NCI-H82 treated with DMSO at 0.1 percent for 48 hours (cell line): ENCODE results near the gene OLFML2A.

Experiments
- DNase-seq: peaks from one replicate; lab custom pipeline; 2025; ENCODE audit not compliant: unreplicated experiment; lab: John Stamatoyannopoulos, UW

OLFML2A gene

DNA sequence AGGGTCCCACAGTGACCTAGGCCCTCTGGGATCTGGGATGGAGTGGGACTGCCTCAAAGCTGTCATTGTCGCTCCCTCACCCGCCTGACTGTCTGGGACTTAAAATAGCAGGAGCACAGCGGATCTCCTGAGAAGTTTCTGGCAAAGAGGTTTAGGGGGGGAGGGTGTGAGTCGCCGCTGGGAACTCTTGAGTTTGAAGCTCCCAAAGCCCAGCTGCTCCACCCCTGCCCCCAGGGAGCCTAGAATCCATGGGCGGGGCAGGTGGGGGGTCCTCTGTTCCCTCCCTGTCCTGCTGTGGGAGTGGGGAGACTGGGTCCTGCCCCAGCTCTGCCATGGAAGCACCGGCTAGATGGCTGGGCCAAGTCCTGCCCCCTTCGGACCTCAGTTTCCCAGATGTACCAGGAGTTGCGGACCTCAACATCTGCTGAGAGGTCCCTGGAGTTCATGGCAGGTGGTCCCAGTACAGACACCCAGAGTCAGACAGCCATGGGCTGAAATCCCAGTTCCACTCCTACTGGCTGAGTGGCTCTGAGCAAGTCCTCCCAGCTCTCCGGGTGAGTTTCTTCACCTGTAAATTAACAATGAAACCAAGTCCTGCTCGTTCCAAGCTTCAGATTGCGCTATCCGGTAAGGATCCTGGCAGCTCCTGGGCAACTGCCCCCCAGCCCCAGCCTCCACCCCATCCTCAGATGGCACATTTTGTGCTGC, 75.3 kb downstream of the OLFML2A start:
- no peak for DNase-seq

DNA sequence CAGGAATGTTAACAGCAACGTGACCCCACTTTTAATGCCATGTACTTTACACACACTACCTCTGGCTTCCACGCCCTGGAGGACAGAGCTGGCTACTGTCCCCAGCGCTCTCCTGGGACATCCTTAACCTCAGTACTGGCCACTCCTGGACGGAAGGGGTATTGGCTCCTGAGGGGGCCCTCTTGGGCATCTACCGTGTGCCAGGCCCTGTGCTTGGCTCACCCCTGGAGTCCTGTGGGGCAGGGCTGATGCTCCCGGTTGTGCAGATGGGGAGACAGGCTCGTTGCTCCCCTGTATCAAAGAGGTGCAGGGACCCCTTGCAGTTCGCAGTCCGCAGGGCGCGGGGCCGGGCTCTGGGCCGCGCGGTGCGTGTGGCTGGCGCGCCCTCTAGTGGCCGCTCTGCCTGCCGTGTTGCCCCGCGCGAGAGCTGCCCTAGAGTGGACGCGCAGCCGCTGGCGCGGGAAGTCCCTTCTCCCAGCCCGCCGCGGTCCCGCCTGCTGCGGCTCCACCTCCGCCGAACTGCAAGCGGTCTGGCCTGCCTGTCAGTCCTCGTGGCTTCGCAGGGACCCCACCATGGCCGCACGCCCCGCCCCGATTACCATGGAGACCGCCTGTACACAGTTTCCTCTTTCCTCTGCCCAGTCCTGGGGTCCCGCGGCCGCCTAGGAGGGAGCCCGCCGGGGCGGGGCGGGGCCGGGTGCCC, 76.0 kb downstream of the OLFML2A start, which contains the start of gene WDR38:
Gene WDR38 (plus strand): TSS at position 632 of the 703 bp plus-strand sequence. CDS start 72 bp downstream, outside the sequence.
- DNase-seq: no peak

DNA sequence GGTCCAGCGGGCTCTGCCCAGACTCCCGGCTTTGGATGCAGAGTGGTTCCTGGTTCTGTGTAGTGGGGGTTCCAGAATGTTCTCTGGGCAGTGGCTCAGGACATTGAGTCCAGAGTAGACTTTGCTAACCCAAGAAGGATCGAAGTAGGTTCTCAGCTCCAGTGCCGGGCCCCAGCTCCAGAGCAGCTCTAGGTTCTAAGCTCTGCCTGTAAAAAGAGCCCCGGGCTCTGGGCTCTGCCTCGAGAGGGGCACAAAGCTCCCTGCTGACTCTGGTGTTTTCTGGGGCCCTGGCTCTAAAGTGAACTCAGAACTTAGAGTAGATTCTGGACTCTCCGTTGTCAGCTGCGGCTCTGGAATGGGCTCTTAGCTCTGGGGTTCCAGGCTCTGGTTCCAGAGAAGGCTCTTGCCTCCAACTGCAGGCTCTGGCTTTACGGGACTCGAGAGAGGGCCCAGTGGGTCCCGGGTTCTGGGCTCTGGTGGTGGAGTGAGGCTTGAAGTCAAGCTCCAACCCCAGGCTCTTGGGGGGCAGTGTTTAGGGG, 76.7 kb downstream of the OLFML2A start:
- DNase-seq: no peak

DNA sequence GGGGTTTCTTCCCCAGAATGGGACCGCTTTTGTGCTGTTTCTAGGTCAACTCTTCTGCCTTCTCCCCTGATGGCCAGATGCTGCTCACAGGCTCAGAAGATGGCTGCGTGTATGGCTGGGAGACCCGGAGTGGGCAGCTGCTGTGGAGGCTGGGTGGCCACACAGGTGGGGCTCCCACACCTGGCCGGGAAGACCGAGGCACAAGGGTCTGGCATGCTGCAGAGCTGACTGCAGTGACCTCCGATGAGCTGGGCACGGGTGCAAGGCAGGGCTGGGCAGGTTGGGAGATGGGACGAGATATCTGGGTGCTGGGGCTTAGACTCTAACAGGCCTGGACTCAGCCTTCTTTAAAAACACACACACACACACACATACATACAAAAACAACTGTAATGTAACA, 77.2 kb downstream of the OLFML2A start:
- DNase-seq: no peak

DNA sequence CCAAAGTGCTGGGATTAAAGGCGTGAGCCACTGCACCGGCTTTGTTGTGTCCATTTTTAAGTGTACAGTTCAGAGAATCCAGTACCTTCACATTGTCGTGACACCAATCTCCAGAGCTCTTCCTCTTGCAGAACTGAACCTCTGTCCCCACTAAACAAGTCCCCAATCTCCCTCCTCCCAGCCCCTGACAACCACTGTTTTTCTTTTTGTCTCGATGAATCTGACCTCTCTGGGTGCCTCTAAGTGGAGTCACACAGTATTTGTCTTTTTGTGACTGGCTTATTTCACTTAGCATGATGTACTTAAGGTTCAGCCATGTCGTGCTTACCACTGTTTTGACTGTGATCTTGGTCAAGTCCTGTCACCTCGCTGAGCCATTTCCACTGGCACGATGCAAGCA, 77.9 kb downstream of the OLFML2A start:
- DNase-seq: no peak

DNA sequence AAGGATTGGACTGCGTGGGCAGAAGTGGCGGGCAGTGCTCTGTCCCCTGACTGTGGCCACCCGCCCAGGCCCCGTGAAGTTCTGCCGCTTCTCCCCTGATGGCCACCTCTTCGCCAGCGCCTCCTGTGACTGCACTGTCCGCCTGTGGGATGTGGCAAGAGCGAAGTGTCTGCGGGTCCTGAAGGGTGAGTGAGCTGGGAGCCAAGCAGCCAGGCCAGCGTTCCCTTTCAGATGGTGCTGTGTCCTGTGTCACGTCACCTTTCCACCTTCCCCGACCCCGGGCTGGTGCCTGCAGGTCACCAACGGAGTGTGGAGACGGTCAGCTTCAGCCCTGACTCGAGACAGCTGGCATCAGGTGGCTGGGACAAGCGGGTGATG, 78.6 kb downstream of the OLFML2A start:
- no peak for DNase-seq

DNA sequence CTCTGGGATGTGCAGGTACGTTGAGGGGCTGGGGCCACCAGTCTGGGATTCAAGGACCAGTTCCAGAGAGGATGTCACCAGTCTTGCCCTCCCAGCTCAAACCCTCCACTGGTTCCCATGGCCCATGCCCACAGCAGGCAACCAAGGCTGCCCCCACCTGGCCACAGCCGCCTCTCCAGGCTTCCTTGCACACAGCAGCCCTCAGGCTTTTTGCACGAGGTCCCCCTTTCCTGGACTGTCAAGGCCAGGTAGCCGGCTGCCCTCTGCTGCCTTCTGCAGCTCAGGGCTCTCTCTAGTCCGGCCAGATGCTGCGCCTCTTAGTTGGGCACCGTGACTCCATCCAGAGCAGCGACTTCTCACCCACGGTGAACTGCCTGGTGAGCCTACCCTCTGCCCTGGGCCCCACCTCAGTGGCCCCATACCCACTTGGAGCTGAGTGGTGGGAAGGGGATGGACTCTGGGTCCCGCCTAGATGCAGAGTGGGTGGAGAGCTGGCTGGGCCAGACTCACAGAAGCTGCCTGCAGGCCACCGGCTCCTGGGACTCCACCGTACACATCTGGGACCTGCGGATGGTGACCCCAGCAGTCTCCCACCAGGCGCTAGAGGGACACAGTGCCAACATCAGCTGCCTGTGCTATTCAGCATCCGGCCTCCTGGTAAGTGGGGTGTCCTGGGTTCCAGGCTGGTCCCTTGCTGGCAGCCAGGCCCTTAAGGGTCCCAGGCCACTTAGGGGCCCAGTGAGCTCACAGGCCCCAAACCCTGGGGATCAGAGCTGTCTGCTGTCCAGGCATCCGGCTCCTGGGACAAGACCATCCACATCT, 79.2 kb downstream of the OLFML2A start:
- no peak for DNase-seq

DNA sequence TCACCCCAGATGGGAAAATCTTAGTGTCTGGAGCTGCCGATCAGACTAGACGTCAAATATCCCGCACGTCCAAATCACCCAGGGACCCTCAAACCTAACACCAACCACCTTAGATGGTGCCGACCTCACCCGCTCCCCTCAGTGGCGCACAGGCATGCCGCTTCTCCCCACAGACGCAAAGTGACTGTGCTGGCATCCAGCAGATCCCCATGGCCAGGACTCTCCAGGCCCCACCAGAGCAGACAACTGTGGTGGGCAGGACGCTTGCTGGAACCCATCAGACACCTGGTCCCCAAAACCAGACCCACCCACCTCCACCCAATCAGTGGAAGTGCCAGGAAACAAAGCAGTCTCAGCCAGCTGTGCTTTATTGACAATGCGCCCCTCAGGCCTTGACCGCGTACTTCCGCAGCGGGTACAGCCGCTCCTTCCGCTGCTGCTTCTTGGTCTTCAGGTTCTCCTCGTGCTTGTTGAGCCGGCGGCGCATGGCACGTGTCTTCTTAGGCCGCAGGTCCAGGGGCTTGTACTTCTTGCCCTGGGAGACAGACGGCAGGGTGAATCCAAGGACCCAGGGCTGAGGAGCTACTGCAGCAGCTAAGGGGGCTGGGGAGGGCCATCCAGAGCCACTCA, 80.7 kb downstream of the OLFML2A start:
- DNase-seq: no peak

DNA sequence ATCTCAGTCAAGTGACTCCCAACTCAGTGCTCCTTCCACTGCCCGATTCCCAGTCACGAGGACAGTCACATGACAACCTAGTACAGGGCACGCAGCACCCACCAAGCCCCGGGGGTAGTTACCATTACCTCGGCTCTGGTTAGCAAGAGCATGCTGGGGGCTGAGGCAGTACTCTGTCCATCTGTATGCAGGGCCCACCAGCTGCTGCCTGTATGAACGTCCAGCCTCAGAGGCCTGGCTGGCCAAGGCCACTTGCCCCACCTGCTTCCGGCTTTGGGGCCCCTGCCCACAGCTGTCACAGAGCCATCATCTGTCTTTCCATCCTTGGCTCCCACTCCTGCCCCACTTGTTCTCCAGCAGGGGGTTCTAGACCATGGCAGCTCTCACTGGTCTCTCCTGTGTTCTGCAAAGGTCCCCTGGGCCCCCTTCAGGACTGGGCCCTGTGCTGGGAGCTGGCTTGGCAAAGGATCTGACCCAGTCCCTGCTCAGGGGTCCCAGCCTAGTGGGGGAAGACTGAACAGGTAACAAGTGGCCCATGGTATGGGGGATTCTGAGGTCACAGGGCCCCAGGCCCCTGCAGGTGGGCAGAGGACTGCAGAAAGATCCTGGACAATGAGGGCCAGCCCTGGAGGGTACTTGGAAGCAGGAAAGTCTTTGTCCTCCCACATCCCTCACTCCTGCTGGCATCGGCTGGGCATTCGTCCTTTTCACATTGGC, 81.6 kb downstream of the OLFML2A start:
- DNase-seq: no peak

DNA sequence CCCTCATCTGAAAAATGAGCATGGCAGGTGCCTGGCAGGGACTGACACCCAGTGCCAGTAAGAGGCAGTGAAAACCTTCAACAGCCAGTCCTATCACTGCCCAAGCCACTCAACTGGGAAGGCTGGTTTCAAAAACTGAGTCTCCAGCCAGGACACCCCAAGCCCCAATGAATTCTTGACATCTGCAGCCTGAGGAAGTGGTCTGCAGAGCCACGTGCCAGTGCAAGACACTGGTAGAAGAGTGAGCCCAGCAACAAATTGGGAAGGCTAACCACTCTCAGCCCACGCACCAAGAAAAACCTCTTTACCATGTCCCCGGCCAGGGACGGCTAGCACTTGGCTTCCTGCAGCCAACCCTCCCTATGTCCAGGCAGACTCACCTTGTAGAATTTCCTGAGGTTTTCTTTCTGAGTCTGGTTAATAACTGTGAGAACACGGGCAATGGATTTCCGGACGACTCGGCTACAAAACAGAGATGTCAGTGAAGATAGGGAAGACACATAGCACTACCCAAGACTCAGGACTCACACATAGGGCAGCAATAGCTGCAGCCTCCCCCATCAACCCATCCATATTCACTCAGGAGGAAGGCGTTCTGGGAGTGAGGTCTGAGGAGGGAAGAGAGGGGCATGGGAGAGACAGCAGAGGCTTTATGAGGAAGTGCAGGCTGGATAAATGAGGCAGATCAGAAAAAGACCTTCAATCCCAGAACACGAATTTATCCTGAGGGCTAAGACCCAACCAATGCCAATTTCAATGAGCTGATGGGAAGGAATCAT, 83.1 kb downstream of the OLFML2A start:
- no peak for DNase-seq

DNA sequence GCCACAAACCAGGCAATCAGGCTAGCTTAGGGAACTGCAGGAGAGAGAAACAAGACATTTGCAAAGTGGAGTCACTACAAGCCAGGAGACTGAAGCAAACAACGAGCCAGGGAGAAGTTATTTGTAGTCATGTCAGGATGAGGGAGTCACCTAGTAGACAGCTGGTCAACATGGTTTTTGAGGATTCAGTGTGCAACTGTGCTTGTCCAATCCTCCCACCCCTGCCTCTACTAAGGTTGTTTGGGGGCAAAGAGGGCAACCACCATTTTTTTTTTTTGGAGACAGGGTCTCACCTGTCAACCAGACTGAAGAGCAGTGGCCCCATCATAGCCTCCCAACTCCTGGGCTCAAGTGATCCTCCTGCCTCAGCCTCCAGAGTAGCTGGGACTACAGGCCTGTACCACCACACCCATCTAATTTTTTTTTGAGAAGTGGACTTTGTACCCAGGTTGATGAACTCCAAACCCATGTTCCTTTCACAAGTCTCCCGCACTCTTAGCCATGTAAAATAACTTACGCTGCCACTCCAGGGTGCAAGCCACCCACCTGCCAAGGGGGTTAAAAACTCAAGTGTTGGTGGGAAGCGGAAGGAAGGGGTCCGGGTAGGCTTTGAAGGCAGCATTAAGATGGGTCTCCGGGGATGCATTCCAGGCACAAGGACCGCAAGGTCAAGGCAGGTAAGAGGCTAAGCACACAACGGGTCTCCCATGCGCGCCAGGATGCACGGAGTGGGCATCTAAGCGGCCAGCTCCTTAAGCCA, 83.8 kb downstream of the OLFML2A start:
- no peak for DNase-seq

DNA sequence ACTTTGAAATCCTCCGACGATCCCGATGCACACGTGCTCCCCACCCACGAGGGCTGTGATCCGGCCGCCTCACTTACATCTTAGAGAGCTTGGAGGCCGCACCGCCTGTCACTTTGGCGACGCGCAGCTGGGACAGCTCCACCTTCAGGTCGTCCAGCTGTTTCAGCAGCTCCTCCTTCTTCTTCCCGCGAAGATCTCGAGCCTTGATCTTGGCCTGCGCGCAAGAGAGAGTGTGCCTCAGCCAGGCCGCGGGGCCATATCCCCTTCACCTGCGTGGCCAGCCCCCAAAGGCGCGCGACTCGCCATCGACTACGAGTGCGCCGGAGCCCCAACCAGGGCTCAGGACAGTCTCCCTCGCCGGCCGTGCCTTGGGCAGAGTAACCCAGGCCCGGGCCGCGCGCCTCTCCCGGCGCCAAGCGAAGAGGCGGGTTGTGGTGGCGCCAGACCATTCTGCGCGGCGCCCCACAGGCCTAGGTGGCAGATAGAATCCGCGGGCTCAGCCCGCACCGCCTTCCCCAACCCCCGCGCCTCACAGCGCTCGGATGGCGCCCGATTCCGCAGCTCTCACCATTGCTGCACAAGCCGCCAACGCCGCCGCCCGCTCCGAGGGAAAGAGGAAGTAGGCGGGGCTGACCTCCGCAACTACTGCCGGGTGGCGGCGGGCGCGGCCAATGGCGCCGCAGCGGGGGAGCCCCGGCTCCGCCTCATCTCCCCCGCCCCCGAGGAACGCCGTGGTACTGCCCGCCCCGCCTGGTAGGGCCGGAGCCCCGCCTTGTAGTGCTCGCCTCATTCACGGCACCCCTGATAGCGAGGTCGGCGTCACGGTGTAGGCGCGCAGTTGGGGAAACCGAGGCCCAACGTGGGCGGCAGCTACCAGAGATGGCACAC, 84.7 kb downstream of the OLFML2A start, which contains the start of the genes ARPC5L and RPL35:
Gene ARPC5L (plus strand): TSS at position 789 of the 888 bp plus-strand sequence. CDS start 7,161 bp downstream, outside the sequence.
Gene RPL35 (minus strand): TSS at position 616 of the 888 bp plus-strand sequence. CDS start 45 bp downstream, at position 571.
- peak; percentile 89 for DNase-seq

DNA sequence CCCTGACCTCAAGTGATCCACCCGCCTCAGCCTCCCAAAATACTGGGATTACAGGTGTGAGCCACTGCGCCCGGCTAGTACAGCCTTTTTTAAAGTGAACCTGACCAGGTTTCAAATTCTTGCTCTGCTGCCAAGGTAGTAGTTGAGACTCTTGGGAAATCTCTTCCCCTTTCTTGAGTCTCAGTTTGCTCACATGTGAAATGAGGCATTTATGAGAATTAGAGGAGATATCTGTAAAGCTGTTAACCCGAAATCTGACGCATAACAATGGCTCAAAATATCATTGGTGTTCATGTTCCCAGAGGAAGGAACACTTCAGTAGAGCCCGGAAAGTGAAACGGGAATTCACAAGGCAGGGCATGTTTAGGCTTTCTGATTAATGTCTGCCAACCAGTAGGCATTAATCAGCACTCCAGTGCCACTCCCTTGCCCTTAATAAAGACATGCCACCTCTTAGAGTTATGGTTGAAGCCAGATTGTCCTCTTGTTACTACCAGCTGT, 86.5 kb downstream of the OLFML2A start:
- DNase-seq: no peak
